ENCODE results near the gene CBX4. TPM values are rescaled to one million over a fixed set of nuclear protein-coding genes. Genes with fewer than 3 reads are reported as not detected.

The CBX4 gene
- total RNA-seq, 1 experiment from 2014 or later = 6.2 TPM

DNA sequence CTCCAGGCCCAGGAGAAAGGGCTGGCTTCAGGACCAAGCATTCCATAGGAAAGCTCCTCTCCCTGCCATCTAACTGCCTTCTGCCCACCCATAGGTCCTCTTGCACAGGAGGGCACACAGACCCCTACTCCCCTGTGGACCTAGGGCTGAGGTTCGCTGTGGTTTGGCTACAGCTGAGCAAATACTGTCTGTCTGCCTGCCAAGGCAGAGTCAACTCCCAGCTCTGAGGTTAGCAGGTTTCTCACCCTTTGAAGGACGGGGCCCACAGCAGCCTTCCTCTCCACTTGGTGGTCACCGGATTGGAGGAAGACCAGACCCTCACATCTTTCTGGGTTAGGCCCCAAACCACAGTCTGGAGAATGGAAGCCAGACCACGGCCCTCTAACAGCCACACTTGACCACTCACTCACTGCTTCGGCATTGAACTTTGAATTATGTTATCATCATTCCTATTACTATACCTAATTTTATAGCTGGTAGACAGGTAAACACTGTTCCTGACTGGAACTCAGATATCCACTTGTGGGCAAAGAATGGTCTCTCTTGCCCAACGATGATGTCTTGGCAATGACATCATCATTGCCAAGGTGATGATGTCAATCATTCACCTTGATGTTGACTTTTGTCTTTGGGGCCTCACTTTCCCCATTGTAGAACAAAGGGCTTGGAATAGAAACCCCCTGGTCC lies 14.2 kb downstream of the CBX4 start:
- DNase-seq = no peak
- Histone ChIP-seq H4K20me1 (ENCODE audit: control insufficient read depth, insufficient read depth, insufficient read length) (no peaks in the 10 kb centered on the region), H3K56ac (ENCODE audit: insufficient read length, low read depth, low read length) (no peak overlapping the region), H3K27ac (ENCODE audit: insufficient read length, low read depth, low read length) (no peak overlapping the region), H2AFZ (ENCODE audit: low read length) (no peak overlapping the region), H4K5ac (ENCODE audit: insufficient read length, low read depth, low read length) (no peak overlapping the region), H3K4ac (ENCODE audit: low read depth, low read length) (no peak overlapping the region), H3K9ac (ENCODE audit: extremely low read depth, insufficient read length, low read length) (no peak overlapping the region), H2BK120ac (ENCODE audit: low read depth, low read length, poor library complexity, severe bottlenecking) (no peak overlapping the region), H3K9me3 (ENCODE audit: control insufficient read depth, low read depth, low read length) (no peaks in the 10 kb centered on the region), H3K23me2 (ENCODE audit: insufficient read length, low read depth, low read length, poor library complexity, severe bottlenecking) (no peaks in the 10 kb centered on the region), H3K18ac (ENCODE audit: insufficient read length, low read depth, low read length) (no peak overlapping the region), H3K14ac (ENCODE audit: insufficient read depth, low read length) (no peak overlapping the region), H2BK15ac (ENCODE audit: low read depth, low read length) (no peak overlapping the region), H3K27me3 (ENCODE audit: insufficient read depth, low read length) (peaks cover 25% of the 10 kb centered on the region; the same call in 1 of the 2 replicates), H3K4me1 (ENCODE audit: insufficient read depth, low read length) (no peaks in the 10 kb centered on the region), H4K91ac (ENCODE audit: insufficient read length, low read depth, low read length) (no peak overlapping the region), H4K8ac (replicated peaks; ENCODE audit: insufficient read length, low read depth, low read length) (no peak overlapping the region), H2BK5ac (ENCODE audit: insufficient read length, low read length) (no peak overlapping the region), H2BK12ac (ENCODE audit: insufficient read length, low read depth, low read length) (no peak overlapping the region), H3K79me1 (ENCODE audit: insufficient read depth, low read depth, low read length, poor library complexity, severe bottlenecking) (no peaks in the 10 kb centered on the region), H3K4me2 (ENCODE audit: insufficient read depth, insufficient read length, low read length) (no peak overlapping the region), H2AK5ac (ENCODE audit: insufficient read length, low read length) (no peak overlapping the region), H3K79me2 (ENCODE audit: insufficient read depth, low read length) (no peaks in the 10 kb centered on the region), H2BK20ac (ENCODE audit: low read depth, low read length, poor library complexity, severe bottlenecking) (no peak overlapping the region), H3K23ac (ENCODE audit: insufficient read length, low read depth, low read length) (no peak overlapping the region), H3T11ph (ENCODE audit: low read length) (no peak overlapping the region)
- no CpG with 5 or more reads among the region's 6 CpGs for WGBS (ENCODE audit: extremely low coverage, insufficient read length, low lambda C conversion rate)
- no peak overlapping the region for H3K4me3 Mint-ChIP-seq
- H3K9me3 Mint-ChIP-seq = peaks cover 7 to 13% of the 10 kb centered on the region in 2 experiments; a peak in 4 of 5 replicates
- peaks cover 0 to 5% (median 3%) of the 10 kb centered on the region in 3 experiments; a peak in 4 of 7 replicates for H3K36me3 Mint-ChIP-seq (ENCODE audit: insufficient read depth in 1 of 3, low read depth in 3 of 3)
- peaks cover 2 to 6% of the 10 kb centered on the region in 2 experiments for H3K4me1 Mint-ChIP-seq
- H3K27ac Mint-ChIP-seq = no peak overlapping the region
- TF ChIP-seq, protein P1, sequence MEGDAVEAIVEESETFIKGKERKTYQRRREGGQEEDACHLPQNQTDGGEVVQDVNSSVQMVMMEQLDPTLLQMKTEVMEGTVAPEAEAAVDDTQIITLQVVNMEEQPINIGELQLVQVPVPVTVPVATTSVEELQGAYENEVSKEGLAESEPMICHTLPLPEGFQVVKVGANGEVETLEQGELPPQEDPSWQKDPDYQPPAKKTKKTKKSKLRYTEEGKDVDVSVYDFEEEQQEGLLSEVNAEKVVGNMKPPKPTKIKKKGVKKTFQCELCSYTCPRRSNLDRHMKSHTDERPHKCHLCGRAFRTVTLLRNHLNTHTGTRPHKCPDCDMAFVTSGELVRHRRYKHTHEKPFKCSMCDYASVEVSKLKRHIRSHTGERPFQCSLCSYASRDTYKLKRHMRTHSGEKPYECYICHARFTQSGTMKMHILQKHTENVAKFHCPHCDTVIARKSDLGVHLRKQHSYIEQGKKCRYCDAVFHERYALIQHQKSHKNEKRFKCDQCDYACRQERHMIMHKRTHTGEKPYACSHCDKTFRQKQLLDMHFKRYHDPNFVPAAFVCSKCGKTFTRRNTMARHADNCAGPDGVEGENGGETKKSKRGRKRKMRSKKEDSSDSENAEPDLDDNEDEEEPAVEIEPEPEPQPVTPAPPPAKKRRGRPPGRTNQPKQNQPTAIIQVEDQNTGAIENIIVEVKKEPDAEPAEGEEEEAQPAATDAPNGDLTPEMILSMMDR (conservative IDR thresholded peaks at IDR 0.05) = no peak
- H3K27me3 Mint-ChIP-seq (ENCODE audit: low read depth) = peaks cover 100% of the 10 kb centered on the region

All from H9 (cell line).